A549 (cell line): Measurements from ENCODE around the gene RLN3. TPM values are rescaled to one million over a fixed set of nuclear protein-coding genes. Genes with fewer than 3 reads are reported as not detected.

ENCODE experiments used
- ATAC-seq, 2 experiments: fragments of 200-7000 bp in 1 of 2; fragments of >200 bp in 1 of 2; cut with Nextera tagmentation in 1 of 2; cut with Tn5 transposase in 1 of 2; 3 replicates each; pipeline versions ENCODE4 v1.8.0 to v1.9.1; 2018 to 2020; ENCODE audit warnings: mild to moderate bottlenecking in 1 of 2, moderate library complexity in 1 of 2
- CTCF ChIA-PET: fragments of 300-600 bp; sonication (Branson Sonifier 250); formaldehyde crosslinking; extraction: SDS; loops from one replicate; lab custom pipeline; 2021; ENCODE audit warnings: antibody characterized with exemption, inconsistent platforms; lab: Yijun Ruan, JAX
- POLR2A ChIA-PET: fragments of 350-600 bp; formaldehyde crosslinking; extraction: SDS; loops from one replicate; lab custom pipeline; 2021; ENCODE audit warnings: antibody characterized with exemption, inconsistent platforms; lab: Yijun Ruan, JAX
- DNase-seq, 2 experiments: peaks; one replicate each; pipeline versions ENCODE4 v3.0.0 to v3.0.0-alpha.2; 2011 to 2016; ENCODE audit warnings: low read depth in 1 of 2, low spot score in 1 of 2
- FAIRE-seq: peaks from 2 replicates; lab custom pipeline; 2011; peaks lifted over from hg19 to GRCh38; lab: Jason Lieb, UNC
- H3K27ac ChIP-seq, 2 experiments: fragments of >200 bp; sonication (Bioruptor Twin); formaldehyde crosslinking; 3 replicates each; pipeline ENCODE4 v1.5.1; 2016 to 2017
- H3K4me1 ChIP-seq: fragments of >200 bp; sonication (Bioruptor Twin); formaldehyde crosslinking; 3 replicates; pipeline ENCODE4 v1.6.1; 2016
- H3K4me2 ChIP-seq: fragments of >200 bp; sonication (Bioruptor Twin); formaldehyde crosslinking; 3 replicates; pipeline ENCODE4 v1.6.1; 2016
- H3K4me3 ChIP-seq: fragments of >200 bp; sonication (Bioruptor Twin); formaldehyde crosslinking; 3 replicates; pipeline ENCODE4 v1.5.1; 2016
- H3K9me3 ChIP-seq: fragments of >200 bp; sonication (Bioruptor Twin); formaldehyde crosslinking; 3 replicates; pipeline ENCODE4 v1.6.1; 2016
- E2F6 ChIP-seq: IDR thresholded peaks from 2 replicates; pipeline ENCODE4 v1.6.1; 2012; ENCODE audit warnings: low read depth, borderline replicate concordance
- EHF ChIP-seq: fragments of 250-450 bp; sonication (Bioruptor Pico); IDR thresholded peaks from 2 replicates; pipeline ENCODE4 v1.5.0; 2020; ENCODE audit warnings: mild to moderate bottlenecking
- EHMT2 ChIP-seq: fragments of 200-600 bp; sonication (generic); IDR thresholded peaks from 2 replicates; pipeline ENCODE4 v1.6.1; 2016; ENCODE audit warnings: antibody characterized with exemption, low read depth, mild to moderate bottlenecking, moderate library complexity
- FOXS1 ChIP-seq: fragments of 250-450 bp; sonication (Bioruptor Pico); IDR thresholded peaks from 2 replicates; pipeline ENCODE4 v1.5.0; 2020; ENCODE audit warnings: mild to moderate bottlenecking, moderate library complexity
- HDAC2 ChIP-seq: fragments of 200-600 bp; sonication (generic); IDR thresholded peaks from 2 replicates; pipeline ENCODE4 v1.6.1; 2016
- HOXA7 ChIP-seq: fragments of 250-450 bp; sonication (Bioruptor Pico); IDR thresholded peaks from 2 replicates; pipeline ENCODE4 v1.5.0; 2020; ENCODE audit warnings: mild to moderate bottlenecking, moderate library complexity
- HOXB5 ChIP-seq: fragments of 250-450 bp; sonication (Bioruptor Pico); IDR thresholded peaks from 2 replicates; pipeline ENCODE4 v1.5.0; 2020; ENCODE audit warnings: mild to moderate bottlenecking, moderate library complexity
- MAFK ChIP-seq: fragments of 450-650 bp; IDR thresholded peaks from 2 replicates; pipeline ENCODE4 v1.6.1; 2014; ENCODE audit not compliant: partially characterized antibody
- PHF8 ChIP-seq: fragments of 200-600 bp; sonication (generic); IDR thresholded peaks from 2 replicates; pipeline ENCODE4 v1.6.1; 2016; ENCODE audit warnings: low read depth, mild to moderate bottlenecking, antibody characterized with exemption, moderate library complexity, borderline replicate concordance
- RNF2 ChIP-seq: fragments of 200-600 bp; sonication (generic); IDR thresholded peaks from 2 replicates; pipeline ENCODE4 v1.6.1; 2016; ENCODE audit warnings: low read depth, mild to moderate bottlenecking, antibody characterized with exemption, moderate library complexity, borderline replicate concordance
- SREBF2 ChIP-seq: fragments of 450-650 bp; IDR thresholded peaks from 2 replicates; pipeline ENCODE4 v1.6.1; 2014; ENCODE audit warnings: mild to moderate bottlenecking, moderate library complexity
- TFCP2L1 ChIP-seq: fragments of 250-450 bp; sonication (Bioruptor Pico); IDR thresholded peaks from 2 replicates; pipeline ENCODE4 v1.5.0; 2021; ENCODE audit warnings: mild to moderate bottlenecking
- TP53 ChIP-seq: fragments of 250-450 bp; sonication (Bioruptor Pico); IDR thresholded peaks from 2 replicates; pipeline ENCODE4 v1.5.0; 2021; ENCODE audit warnings: mild to moderate bottlenecking, moderate library complexity
- ZC3H11A ChIP-seq: fragments of 450-650 bp; IDR thresholded peaks from 2 replicates; pipeline ENCODE4 v1.6.1; 2014; ENCODE audit warnings: antibody characterized with exemption, mild to moderate bottlenecking
- ZFP36 ChIP-seq: fragments of 450-650 bp; IDR thresholded peaks from 2 replicates; pipeline ENCODE4 v1.6.1; 2014; ENCODE audit warnings: borderline replicate concordance; ENCODE audit not compliant: partially characterized antibody
- WGBS: methylation state at CpG from one replicate; pipeline ENCODE4 v1.1.6; 2017; ENCODE audit errors: missing lambda C conversion rate; 5-methylcytosine and 5-hydroxymethylcytosine counted together
- polyA plus RNA-seq, 4 experiments: library from polyadenylated mRNA; depleted of rRNA in 3 of 4; stranded (reverse); fragments of >200 nt; fragmentation: RNase III in 1 of 4; extraction: RNeasy Plus Mini Kit Qiagen cat#74134 plus additional on column Dnase treatment in 1 of 4; gene quantifications; 2 replicates in 3 of 4; 3 replicates in 1 of 4; pipeline ENCODE4 v1.2.3, GENCODE V29; 2011 to 2017
- TF ChIP-seq, protein P1 (sequence below): fragments of >200 bp; sonication (Bioruptor Twin); formaldehyde crosslinking; IDR thresholded peaks from 3 replicates; pipeline ENCODE4 v1.5.1; 2016
- TF ChIP-seq, protein P2 (sequence below): fragments of 250-450 bp; sonication (Bioruptor Pico); IDR thresholded peaks from 2 replicates; pipeline ENCODE4 v1.5.0; 2020; ENCODE audit warnings: low read depth, mild to moderate bottlenecking, moderate library complexity

Gene RLN3
- polyA plus RNA-seq, 2 of the 4 experiments (the other 2 are of a cell fraction) = not detected

DNA sequence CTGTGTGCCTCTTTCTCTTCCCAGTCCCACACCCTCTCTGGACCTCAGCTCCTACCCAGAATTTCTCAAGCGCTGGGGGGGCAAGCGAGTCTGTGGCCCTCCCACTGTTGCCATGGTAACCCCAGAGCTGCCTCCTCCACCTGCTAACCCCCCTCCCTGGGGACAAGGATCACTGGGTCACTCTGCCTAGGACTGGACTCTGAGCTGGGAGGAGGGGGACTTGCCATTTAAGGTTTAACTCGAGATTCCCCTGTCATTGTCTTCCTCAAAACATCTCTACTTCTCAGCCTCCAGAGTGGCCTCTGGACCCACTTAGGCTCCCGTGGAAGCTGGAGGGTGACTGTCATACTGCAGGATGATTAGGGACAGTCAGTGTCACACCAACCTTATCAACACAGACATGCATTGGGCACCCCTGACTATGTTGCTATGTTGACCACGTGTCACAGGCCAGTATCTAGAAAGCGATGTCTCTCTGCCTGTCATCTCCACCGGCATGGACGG is 31.8 kb downstream of the RLN3 start:
- DNase-seq = no peak
- TF ChIP-seq TP53 (CRISPR knock-in tag) (no peak), HOXB5 (CRISPR knock-in tag) (no peak), RNF2 (no peak), E2F6 (no peak), ZFP36 (no peak), FOXS1 (CRISPR knock-in tag) (no peak), EHMT2 (no peak)
- TF ChIP-seq, protein P1, sequence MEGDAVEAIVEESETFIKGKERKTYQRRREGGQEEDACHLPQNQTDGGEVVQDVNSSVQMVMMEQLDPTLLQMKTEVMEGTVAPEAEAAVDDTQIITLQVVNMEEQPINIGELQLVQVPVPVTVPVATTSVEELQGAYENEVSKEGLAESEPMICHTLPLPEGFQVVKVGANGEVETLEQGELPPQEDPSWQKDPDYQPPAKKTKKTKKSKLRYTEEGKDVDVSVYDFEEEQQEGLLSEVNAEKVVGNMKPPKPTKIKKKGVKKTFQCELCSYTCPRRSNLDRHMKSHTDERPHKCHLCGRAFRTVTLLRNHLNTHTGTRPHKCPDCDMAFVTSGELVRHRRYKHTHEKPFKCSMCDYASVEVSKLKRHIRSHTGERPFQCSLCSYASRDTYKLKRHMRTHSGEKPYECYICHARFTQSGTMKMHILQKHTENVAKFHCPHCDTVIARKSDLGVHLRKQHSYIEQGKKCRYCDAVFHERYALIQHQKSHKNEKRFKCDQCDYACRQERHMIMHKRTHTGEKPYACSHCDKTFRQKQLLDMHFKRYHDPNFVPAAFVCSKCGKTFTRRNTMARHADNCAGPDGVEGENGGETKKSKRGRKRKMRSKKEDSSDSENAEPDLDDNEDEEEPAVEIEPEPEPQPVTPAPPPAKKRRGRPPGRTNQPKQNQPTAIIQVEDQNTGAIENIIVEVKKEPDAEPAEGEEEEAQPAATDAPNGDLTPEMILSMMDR = no peak
- TF ChIP-seq, protein P2, sequence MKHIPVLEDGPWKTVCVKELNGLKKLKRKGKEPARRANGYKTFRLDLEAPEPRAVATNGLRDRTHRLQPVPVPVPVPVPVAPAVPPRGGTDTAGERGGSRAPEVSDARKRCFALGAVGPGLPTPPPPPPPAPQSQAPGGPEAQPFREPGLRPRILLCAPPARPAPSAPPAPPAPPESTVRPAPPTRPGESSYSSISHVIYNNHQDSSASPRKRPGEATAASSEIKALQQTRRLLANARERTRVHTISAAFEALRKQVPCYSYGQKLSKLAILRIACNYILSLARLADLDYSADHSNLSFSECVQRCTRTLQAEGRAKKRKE (CRISPR knock-in tag) = no peak
- ChIA-PET POLR2A (no interaction called here), CTCF (interaction anchor here (0.6 to 8.8 kb wide), 27 partner anchors 8 to 277 kb away, joined by 3 to 93 read pairs (median 4); partner anchors contain the start of genes IL27RA, MISP3 and NANOS3)
- H3K4me3 ChIP-seq = no peak overlapping the region
- H3K27ac ChIP-seq = no peak overlapping the region
- WGBS = 35% methylated on average over 8 of the region's 8 CpGs
- H3K9me3 ChIP-seq = no peaks in the 10 kb centered on the region
- no peak overlapping the region for H3K4me2 ChIP-seq
- FAIRE-seq = no peak
- ATAC-seq = no peak
- H3K4me1 ChIP-seq = peaks cover 20% of the 10 kb centered on the region

DNA sequence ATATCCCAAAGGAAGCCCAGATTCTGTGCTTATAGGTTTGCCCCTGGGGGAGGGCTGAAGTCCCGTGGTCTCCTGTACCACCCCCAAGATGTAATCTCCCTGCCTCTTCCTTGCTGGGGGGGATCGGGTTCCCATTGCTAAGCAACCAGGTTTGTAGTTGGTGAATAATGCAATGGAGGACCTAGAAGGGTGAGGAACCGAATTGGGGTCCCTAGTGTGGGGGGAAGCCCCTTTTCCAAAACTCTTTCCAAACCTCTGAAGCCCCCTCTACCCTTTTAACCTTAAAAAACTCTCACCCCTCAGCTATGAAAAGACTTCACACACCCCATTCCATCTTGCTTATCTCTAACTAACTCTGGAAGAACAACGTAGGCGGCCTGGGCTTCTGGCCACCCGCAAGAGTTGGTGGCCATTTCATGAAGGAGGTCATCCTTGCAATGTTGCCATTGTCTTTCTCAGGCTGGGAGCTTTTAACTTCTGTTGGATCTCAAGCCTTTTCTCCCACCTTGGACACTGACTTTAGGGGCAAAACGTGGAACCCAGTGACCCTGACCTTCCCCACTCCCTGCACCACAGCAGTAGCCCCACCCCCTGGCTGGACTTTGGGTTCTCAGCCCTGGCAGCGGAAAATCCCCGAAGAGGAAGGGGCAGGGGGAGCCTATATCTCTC is 33.3 kb downstream of the RLN3 start:
- TF ChIP-seq MAFK (no peak), SREBF2 (no peak), RNF2 (no peak), ZC3H11A (no peak), HDAC2 (no peak), EHF (CRISPR knock-in tag) (no peak), HOXA7 (CRISPR knock-in tag) (no peak), PHF8 (no peak), TFCP2L1 (CRISPR knock-in tag) (no peak)
- TF ChIP-seq, protein P1 = no peak
- TF ChIP-seq, all 56 proteins: peak for 0
- FAIRE-seq = no peak
- Histone ChIP-seq H3K4me3 (no peak overlapping the region), H3K27ac (peak overlapping the region in 1 of 2 experiments; percentile 49; a peak in 2 of 6 replicates), H3K4me2 (peak overlapping the region; percentile 21; the same call in 1 of the 3 replicates), H3K9me3 (no peaks in the 10 kb centered on the region), H3K4me1 (peaks cover 20% of the 10 kb centered on the region)
- POLR2A ChIA-PET = interaction anchor here (0.7 kb wide), 1 partner anchor 11 kb away, joined by 3 read pairs; no protein-coding TSS in a partner anchor
- no peak for ATAC-seq
- no peak for DNase-seq
- WGBS = 65% methylated on average over 8 of the region's 9 CpGs
- CTCF ChIA-PET = interaction anchor here (1.7 to 8.8 kb wide), 5 partner anchors 8 to 181 kb away, joined by 3 to 93 read pairs (median 14); partner anchors contain the start of gene MISP3
